Measurements from ENCODE around the gene RANBP10. TPM values are rescaled to one million over a fixed set of nuclear protein-coding genes. Genes with fewer than 3 reads are reported as not detected.
A peak's percentile ranks its signal among the peaks of the same experiment; 100 is the strongest.

RANBP10 gene
- total RNA-seq, 1 experiment from 2014 or later, result 17.2 TPM

DNA sequence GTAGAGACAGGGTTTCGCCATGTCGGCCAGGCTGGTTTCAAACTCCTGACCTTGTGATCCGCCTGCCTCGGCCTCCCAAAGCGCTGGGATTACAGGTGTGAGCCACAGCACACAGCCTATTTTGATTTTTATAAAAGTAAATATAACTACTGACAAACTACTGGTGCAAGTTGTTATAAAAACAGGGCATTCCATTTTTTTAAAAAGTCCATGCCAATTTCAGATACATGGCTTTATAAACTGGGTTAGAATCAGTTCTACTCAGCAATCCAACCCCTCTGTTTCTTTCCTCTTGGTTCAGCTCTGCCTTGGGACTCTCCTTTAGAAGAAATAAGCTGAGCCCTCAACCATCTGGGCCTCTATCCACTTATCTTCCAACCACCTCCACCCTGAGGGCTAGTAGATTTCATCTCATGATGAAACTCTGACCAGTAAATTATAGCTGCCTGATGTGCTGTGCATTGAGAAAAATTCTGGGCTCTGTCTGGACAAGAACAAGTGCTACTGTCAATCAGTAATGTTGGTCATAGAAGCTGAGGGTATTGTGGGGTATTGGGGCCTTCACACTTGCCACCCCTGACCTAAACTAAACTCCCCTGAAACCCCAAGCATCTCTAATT lies 10.2 kb downstream of the RANBP10 start:
- peak overlapping the region; percentile 39 for H3K27ac Mint-ChIP-seq (ENCODE audit: low read depth, unreplicated experiment)

GRCh38 chr16:67790071-67790470 lies 16.3 kb downstream of the RANBP10 start:
- intact Hi-C loops (cut with micrococcal nuclease), result no loop called here
- Mint-ChIP-seq H3K9me3 (ENCODE audit: unreplicated experiment) (no peaks in the 10 kb centered on the region), H3K4me3 (ENCODE audit: unreplicated experiment) (no peak overlapping the region), H3K27me3 (ENCODE audit: insufficient read depth, unreplicated experiment) (no peaks in the 10 kb centered on the region), H3K36me3 (ENCODE audit: insufficient read depth, unreplicated experiment) (no peaks in the 10 kb centered on the region), H3K27ac (ENCODE audit: low read depth, unreplicated experiment) (no peak overlapping the region), H3K4me1 (ENCODE audit: insufficient read depth, unreplicated experiment) (no peaks in the 10 kb centered on the region)
- no peak for TF ChIP-seq CTCF (IDR thresholded peaks at IDR 0.05; ENCODE audit: unreplicated experiment)
- DNase-seq (ENCODE audit: unreplicated experiment), result no peak
- BruUV-seq (replicated peaks), result no TSS peak
- ChIA-PET CTCF (no interaction called here), POLR2A (no interaction called here)

More for the DNA sequence above, 10.2 kb downstream of the RANBP10 start:
- H3K4me1 Mint-ChIP-seq (ENCODE audit: insufficient read depth, unreplicated experiment), result peaks cover 15% of the 10 kb centered on the region
- no peaks in the 10 kb centered on the region for H3K27me3 Mint-ChIP-seq (ENCODE audit: insufficient read depth, unreplicated experiment)
- BruUV-seq (replicated peaks), result no TSS peak
- no peak overlapping the region for H3K4me3 Mint-ChIP-seq (ENCODE audit: unreplicated experiment)
- DNase-seq (ENCODE audit: unreplicated experiment), result no peak
- intact Hi-C loops (cut with micrococcal nuclease), result no loop called here
- ChIA-PET POLR2A (interaction anchor here (0.8 to 1.8 kb wide), 3 partner anchors 11 to 233 kb away, joined by 3 to 9 read pairs (median 6); partner anchors contain the start of genes RANBP10 and TSNAXIP1), CTCF (interaction anchor here (0.7 to 1.3 kb wide), 3 partner anchors 8 to 78 kb away, joined by 3 read pairs; no protein-coding TSS in a partner anchor)
- H3K36me3 Mint-ChIP-seq (ENCODE audit: insufficient read depth, unreplicated experiment), result peaks cover 27% of the 10 kb centered on the region
- no peak for TF ChIP-seq CTCF (IDR thresholded peaks at IDR 0.05; ENCODE audit: unreplicated experiment)
- H3K9me3 Mint-ChIP-seq (ENCODE audit: unreplicated experiment), result no peaks in the 10 kb centered on the region

DNA sequence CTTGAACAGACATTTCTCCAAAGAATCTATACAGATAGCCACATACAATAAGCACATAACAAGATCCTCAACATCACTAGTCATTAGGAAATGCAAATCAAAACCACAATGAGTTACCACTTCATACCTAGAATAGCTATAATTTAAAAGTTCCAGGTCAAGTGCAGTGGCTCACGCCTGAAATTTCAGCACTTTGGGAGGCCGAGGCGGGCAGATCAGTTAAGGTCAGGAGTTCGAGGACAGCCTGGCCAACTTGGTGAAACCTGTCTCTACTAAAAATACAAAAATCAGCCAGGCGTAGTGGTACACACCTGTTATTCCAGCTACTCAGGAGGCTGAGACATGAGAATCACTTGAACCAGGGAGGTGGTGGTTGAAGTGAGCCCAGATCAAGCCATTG lies 19.9 kb downstream of the RANBP10 start:
- CTCF ChIA-PET, result no interaction called here
- no peak overlapping the region for H3K27ac Mint-ChIP-seq (ENCODE audit: low read depth, unreplicated experiment)
- no peaks in the 10 kb centered on the region for H3K27me3 Mint-ChIP-seq (ENCODE audit: insufficient read depth, unreplicated experiment)
- no peaks in the 10 kb centered on the region for H3K9me3 Mint-ChIP-seq (ENCODE audit: unreplicated experiment)
- no peaks in the 10 kb centered on the region for H3K36me3 Mint-ChIP-seq (ENCODE audit: insufficient read depth, unreplicated experiment)
- no peaks in the 10 kb centered on the region for H3K4me1 Mint-ChIP-seq (ENCODE audit: insufficient read depth, unreplicated experiment)
- BruUV-seq (replicated peaks), result no TSS peak
- POLR2A ChIA-PET, result interaction anchor here (0.6 kb wide), 3 partner anchors 14 to 57 kb away, joined by 3 to 4 read pairs (median 3); no protein-coding TSS in a partner anchor
- intact Hi-C loops (cut with micrococcal nuclease), result no loop called here
- H3K4me3 Mint-ChIP-seq (ENCODE audit: unreplicated experiment), result no peak overlapping the region
- no peak for DNase-seq (ENCODE audit: unreplicated experiment)
- no peak for TF ChIP-seq CTCF (IDR thresholded peaks at IDR 0.05; ENCODE audit: unreplicated experiment)

- no peaks in the 10 kb centered on the region for H3K27me3 Mint-ChIP-seq (ENCODE audit: insufficient read depth, unreplicated experiment)
- no peak overlapping the region for H3K27ac Mint-ChIP-seq (ENCODE audit: low read depth, unreplicated experiment)
- no peaks in the 10 kb centered on the region for H3K9me3 Mint-ChIP-seq (ENCODE audit: unreplicated experiment)
- peaks cover 14% of the 10 kb centered on the region for H3K4me1 Mint-ChIP-seq (ENCODE audit: insufficient read depth, unreplicated experiment)
- no peak for TF ChIP-seq CTCF (IDR thresholded peaks at IDR 0.05; ENCODE audit: unreplicated experiment)
- intact Hi-C loops (cut with micrococcal nuclease), result no loop called here
- BruUV-seq (replicated peaks), result no TSS peak
- H3K36me3 Mint-ChIP-seq (ENCODE audit: insufficient read depth, unreplicated experiment), result no peaks in the 10 kb centered on the region
- H3K4me3 Mint-ChIP-seq (ENCODE audit: unreplicated experiment), result no peak overlapping the region
- ChIA-PET POLR2A (no interaction called here), CTCF (no interaction called here)
- DNase-seq (ENCODE audit: unreplicated experiment), result no peak
Observed at GRCh38 chr16:67783353-67783725, 23.0 kb downstream of the RANBP10 start.

Data from MCF 10A (cell line).